OCI-LY3 (cell line): ENCODE results near the gene CCDC141.

ENCODE experiments used
- H2AFZ ChIP-seq: fragments of 200-600, 300-600 bp; shearing (Covaris generic); 2 replicates; pipeline ENCODE4 v1.6.0; 2014; ENCODE audit warnings: antibody characterized with exemption, low read depth, low read length
- H3K27ac ChIP-seq: fragments of 200-600, 300-600 bp; sonication (generic); 2 replicates; pipeline ENCODE4 v1.5.1; 2014; ENCODE audit warnings: mild to moderate bottlenecking, low read length, moderate library complexity, mixed read lengths
- H3K27me3 ChIP-seq: fragments of 200-600, 300-600 bp; sonication (generic); 2 replicates; pipeline ENCODE4 v1.6.1; 2014; ENCODE audit warnings: low read depth, low read length, mixed read lengths
- H3K36me3 ChIP-seq: fragments of 200-600, 300-600 bp; sonication (generic); replicated peaks from 2 replicates; pipeline ENCODE3; 2014; ENCODE audit warnings: low read depth, low read length, mixed read lengths
- H3K4me1 ChIP-seq: fragments of 300-600, 200-600 bp; sonication (generic); 2 replicates; pipeline ENCODE4 v1.6.1; 2014; ENCODE audit warnings: low read length, mixed read lengths
- H3K4me2 ChIP-seq: fragments of 200-600, 300-600 bp; sonication (generic); 2 replicates; pipeline ENCODE4 v1.6.1; 2014; ENCODE audit warnings: low read length, mixed read lengths
- H3K4me3 ChIP-seq: fragments of 300-600, 200-600 bp; sonication (generic); 2 replicates; pipeline ENCODE4 v1.5.1; 2014; ENCODE audit warnings: antibody characterized with exemption, mild to moderate bottlenecking, low read length, moderate library complexity
- H3K79me2 ChIP-seq: fragments of 300-600, 200-600 bp; shearing (Covaris generic); 2 replicates; pipeline ENCODE4 v1.6.1; 2014; ENCODE audit warnings: mild to moderate bottlenecking, low read length, mixed read lengths
- H3K9ac ChIP-seq: fragments of 300-600, 200-600 bp; shearing (Covaris generic); 2 replicates; pipeline ENCODE4 v1.6.0; 2014; ENCODE audit warnings: mild to moderate bottlenecking, low read length, moderate library complexity
- H3K9me3 ChIP-seq: fragments of 200-600, 300-600 bp; shearing (Covaris generic); 2 replicates; pipeline ENCODE4 v1.6.1; 2014; ENCODE audit warnings: low read length, mixed read lengths; ENCODE audit not compliant: insufficient read depth
- H4K20me1 ChIP-seq: fragments of 200-600, 300-600 bp; sonication (generic); 2 replicates; pipeline ENCODE4 v1.6.1; 2016; ENCODE audit warnings: low read length, mixed read lengths; ENCODE audit not compliant: insufficient read depth
- CTCF ChIP-seq: fragments of 200-600, 300-600 bp; sonication (generic); IDR thresholded peaks from 2 replicates; pipeline ENCODE4 v1.5.1; 2014; ENCODE audit warnings: antibody characterized with exemption, low read length, low read depth
- EZH2phosphoT487 ChIP-seq: fragments of 200-600 bp; shearing (Covaris generic); IDR thresholded peaks from 2 replicates; pipeline ENCODE4 v1.6.1; 2018; ENCODE audit warnings: antibody characterized with exemption, mixed run types, low read depth

CCDC141 gene

GRCh38 chr2:178871536-178871935 is 178.4 kb downstream of the CCDC141 start:
- no peaks in the 10 kb centered on the region for H4K20me1 ChIP-seq
- H3K4me2 ChIP-seq, result no peak overlapping the region
- no peaks in the 10 kb centered on the region for H3K9me3 ChIP-seq
- H3K4me1 ChIP-seq, result no peaks in the 10 kb centered on the region
- no peak overlapping the region for H3K9ac ChIP-seq
- H3K27ac ChIP-seq, result no peak overlapping the region
- no peaks in the 10 kb centered on the region for H3K27me3 ChIP-seq
- H2AFZ ChIP-seq, result no peak overlapping the region
- H3K4me3 ChIP-seq, result no peak overlapping the region
- no peaks in the 10 kb centered on the region for H3K36me3 ChIP-seq
- H3K79me2 ChIP-seq, result no peaks in the 10 kb centered on the region
- TF ChIP-seq CTCF, result no peak
- no peak for TF ChIP-seq EZH2phosphoT487

DNA sequence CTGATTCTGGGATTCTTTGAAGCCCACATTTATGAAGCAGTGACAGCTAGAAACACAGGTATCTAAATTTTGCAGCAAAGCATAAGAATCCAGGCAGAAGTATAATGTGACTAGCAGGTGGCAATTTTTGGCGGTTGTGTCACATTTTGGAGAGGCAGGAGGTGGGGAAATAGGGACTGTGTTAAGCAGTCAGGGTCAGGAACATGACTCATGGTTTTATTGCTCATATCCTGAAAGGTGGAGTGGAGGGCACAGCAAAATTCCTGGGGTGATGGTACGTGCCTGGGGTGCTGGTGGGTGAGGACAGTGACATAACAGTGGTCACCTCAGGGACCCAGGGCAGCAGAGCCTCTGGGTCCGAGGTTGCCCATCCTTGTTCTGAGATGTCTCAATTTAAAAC is 179.2 kb downstream of the CCDC141 start:
- no peaks in the 10 kb centered on the region for H3K36me3 ChIP-seq
- H3K4me2 ChIP-seq, result no peak overlapping the region
- no peaks in the 10 kb centered on the region for H4K20me1 ChIP-seq
- no peak for TF ChIP-seq EZH2phosphoT487
- no peak for TF ChIP-seq CTCF
- no peaks in the 10 kb centered on the region for H3K9me3 ChIP-seq
- H2AFZ ChIP-seq, result no peak overlapping the region
- no peaks in the 10 kb centered on the region for H3K27me3 ChIP-seq
- no peak overlapping the region for H3K4me3 ChIP-seq
- H3K4me1 ChIP-seq, result no peaks in the 10 kb centered on the region
- no peak overlapping the region for H3K9ac ChIP-seq
- no peaks in the 10 kb centered on the region for H3K79me2 ChIP-seq
- H3K27ac ChIP-seq, result no peak overlapping the region

GRCh38 chr2:178865999-178866398 is 183.9 kb downstream of the CCDC141 start:
- H3K9me3 ChIP-seq, result no peaks in the 10 kb centered on the region
- no peaks in the 10 kb centered on the region for H4K20me1 ChIP-seq
- H3K79me2 ChIP-seq, result no peaks in the 10 kb centered on the region
- H3K27ac ChIP-seq, result no peak overlapping the region
- TF ChIP-seq EZH2phosphoT487 (no peak), CTCF (no peak)
- no peak overlapping the region for H3K4me3 ChIP-seq
- H2AFZ ChIP-seq, result no peak overlapping the region
- no peaks in the 10 kb centered on the region for H3K27me3 ChIP-seq
- H3K9ac ChIP-seq, result no peak overlapping the region
- H3K36me3 ChIP-seq, result no peaks in the 10 kb centered on the region
- H3K4me1 ChIP-seq, result peaks cover 12% of the 10 kb centered on the region
- no peak overlapping the region for H3K4me2 ChIP-seq

- H3K4me2 ChIP-seq, result no peak overlapping the region
- H3K4me1 ChIP-seq, result peaks cover 12% of the 10 kb centered on the region
- H3K4me3 ChIP-seq, result no peak overlapping the region
- TF ChIP-seq EZH2phosphoT487 (no peak), CTCF (no peak)
- no peak overlapping the region for H2AFZ ChIP-seq
- H3K79me2 ChIP-seq, result no peaks in the 10 kb centered on the region
- no peaks in the 10 kb centered on the region for H3K9me3 ChIP-seq
- H3K9ac ChIP-seq, result no peak overlapping the region
- H4K20me1 ChIP-seq, result no peaks in the 10 kb centered on the region
- H3K27me3 ChIP-seq, result no peaks in the 10 kb centered on the region
- no peak overlapping the region for H3K27ac ChIP-seq
- H3K36me3 ChIP-seq, result no peaks in the 10 kb centered on the region
Measured at GRCh38 chr2:178865146-178865936, 184.6 kb downstream of the CCDC141 start.
